Type B pancreatic cell (in vitro differentiated cells): Measurements from ENCODE around the gene PANX1. TPM values are rescaled to one million over a fixed set of nuclear protein-coding genes. Genes with fewer than 3 reads are reported as not detected.

Source experiments
- DNase-seq: peaks from one replicate; pipeline ENCODE4 v3.0.0; 2021; ENCODE audit warnings: mixed read lengths; ENCODE audit not compliant: unreplicated experiment; ENCODE audit errors: extremely low spot score
- H3K27ac Mint-ChIP-seq: 2 replicates; pipeline ENCODE4 v1.8.0; 2021; ENCODE audit warnings: mild to moderate bottlenecking, mixed read lengths
- H3K27me3 Mint-ChIP-seq: 2 replicates; pipeline ENCODE4 v1.8.0; 2021; ENCODE audit warnings: mixed read lengths
- H3K36me3 Mint-ChIP-seq: 2 replicates; pipeline ENCODE4 v1.8.0; 2021; ENCODE audit warnings: mixed read lengths
- H3K4me1 Mint-ChIP-seq: one replicate; pipeline ENCODE4 v1.8.0; 2021; ENCODE audit warnings: mixed read lengths; ENCODE audit not compliant: unreplicated experiment
- H3K4me3 Mint-ChIP-seq: 2 replicates; pipeline ENCODE4 v1.8.0; 2021; ENCODE audit warnings: mild to moderate bottlenecking, mixed read lengths
- H3K9me3 Mint-ChIP-seq: 2 replicates; pipeline ENCODE4 v1.8.0; 2021; ENCODE audit warnings: mixed read lengths
- CTCF ChIP-seq: fragments of 200-600 bp; sonication (generic); conservative IDR thresholded peaks from 2 replicates; pipeline ENCODE4 v1.5.0; 2021; ENCODE audit warnings: antibody characterized with exemption, mild to moderate bottlenecking
- total RNA-seq: library from RNA; stranded (reverse); gene quantifications from 2 replicates; pipeline ENCODE4 v1.2.1, GENCODE V29; 2021; ENCODE audit warnings: low replicate concordance

The PANX1 gene
- total RNA-seq, 1 donor from 2014 or later = 26.1 TPM

GRCh38 chr11:94183886-94184264 is 55.2 kb downstream of the PANX1 start:
- Mint-ChIP-seq H3K9me3 (peaks cover 5% of the 10 kb centered on the region), H3K4me3 (peak overlapping the region; percentile 57), H3K36me3 (peaks cover 27% of the 10 kb centered on the region)

GRCh38 chr11:94184362-94184761 is 55.7 kb downstream of the PANX1 start:
- no peak for TF ChIP-seq CTCF
- peak overlapping the region; percentile 72 for H3K27ac Mint-ChIP-seq
- no peak overlapping the region for H3K4me3 Mint-ChIP-seq
- H3K9me3 Mint-ChIP-seq = peaks cover 5% of the 10 kb centered on the region
- H3K4me1 Mint-ChIP-seq = peaks cover 7% of the 10 kb centered on the region
- no peaks in the 10 kb centered on the region for H3K27me3 Mint-ChIP-seq
- no peak for DNase-seq
- peaks cover 27% of the 10 kb centered on the region for H3K36me3 Mint-ChIP-seq

More at GRCh38 chr11:94183886-94184264, 55.2 kb downstream of the PANX1 start:
- Mint-ChIP-seq H3K27me3 (no peaks in the 10 kb centered on the region), H3K4me1 (peaks cover 7% of the 10 kb centered on the region), H3K27ac (peak overlapping the region; percentile 72)
- peak; percentile 82 for TF ChIP-seq CTCF
- DNase-seq = no peak

GRCh38 chr11:94184846-94185245 is 56.2 kb downstream of the PANX1 start:
- peaks cover 7% of the 10 kb centered on the region for H3K4me1 Mint-ChIP-seq
- H3K27ac Mint-ChIP-seq = no peak overlapping the region
- peaks cover 5% of the 10 kb centered on the region for H3K9me3 Mint-ChIP-seq
- peaks cover 24% of the 10 kb centered on the region for H3K36me3 Mint-ChIP-seq
- H3K4me3 Mint-ChIP-seq = no peak overlapping the region
- H3K27me3 Mint-ChIP-seq = no peaks in the 10 kb centered on the region
- DNase-seq = no peak
- no peak for TF ChIP-seq CTCF

- Mint-ChIP-seq H3K27ac (no peak overlapping the region), H3K4me1 (peaks cover 7% of the 10 kb centered on the region), H3K36me3 (peaks cover 19% of the 10 kb centered on the region), H3K4me3 (no peak overlapping the region), H3K27me3 (no peaks in the 10 kb centered on the region), H3K9me3 (peaks cover 5% of the 10 kb centered on the region)
- TF ChIP-seq CTCF = no peak
- DNase-seq = no peak
Measured at GRCh38 chr11:94185416-94186084, 56.9 kb downstream of the PANX1 start.

GRCh38 chr11:94186342-94187203 is 57.9 kb downstream of the PANX1 start:
- Mint-ChIP-seq H3K27me3 (no peaks in the 10 kb centered on the region), H3K36me3 (peaks cover 10% of the 10 kb centered on the region), H3K4me3 (no peak overlapping the region), H3K27ac (no peak overlapping the region), H3K4me1 (peaks cover 7% of the 10 kb centered on the region), H3K9me3 (peaks cover 5% of the 10 kb centered on the region)
- TF ChIP-seq CTCF = no peak
- no peak for DNase-seq
